IMR-90 (cell line): ENCODE measurements around the gene CACNB2. TPM values are rescaled to one million over a fixed set of nuclear protein-coding genes. Genes with fewer than 3 reads are reported as not detected.
A peak's percentile ranks its signal among the peaks of the same experiment; 100 is the strongest.

Source experiments
- ATAC-seq: fragments of 200-7000 bp; cut with Tn5 transposase; 2 replicates; pipeline ENCODE4 v1.9.1; 2020; ENCODE audit warnings: low read depth, mild to moderate bottlenecking, moderate library complexity
- BruUV-seq: library from RNA; stranded (reverse); fragments of 400-500 nt; replicated peaks from 2 replicates; lab custom pipeline; 2021; lab: Mats Ljungman, UMichigan
- CTCF ChIA-PET: fragments of 300-600 bp; formaldehyde crosslinking; extraction: SDS; loops from one replicate; lab custom pipeline; 2021; ENCODE audit warnings: antibody characterized with exemption; lab: Yijun Ruan, JAX
- POLR2A ChIA-PET: fragments of 300-600 bp; sonication (Branson Sonifier 250); formaldehyde crosslinking; loops from one replicate; lab custom pipeline; 2022; ENCODE audit warnings: antibody characterized with exemption; ENCODE audit not compliant: unreplicated experiment; lab: Charles Lee
- DNase-seq: peaks from one replicate; pipeline ENCODE4 v3.0.0; 2013
- H2AFZ ChIP-seq: replicated peaks from 2 replicates; pipeline ENCODE3; 2013; ENCODE audit warnings: low read length, mild to moderate bottlenecking; ENCODE audit not compliant: poor library complexity
- H2AK5ac ChIP-seq: 2 replicates; pipeline ENCODE4 v1.6.1; 2013; ENCODE audit warnings: low read depth, low read length, inconsistent platforms
- H2AK9ac ChIP-seq: replicated peaks from 2 replicates; pipeline ENCODE3; 2013; ENCODE audit warnings: mild to moderate bottlenecking, low read depth, low read length, moderate library complexity; ENCODE audit not compliant: poor library complexity
- H2BK120ac ChIP-seq: 2 replicates; pipeline ENCODE4 v1.6.1; 2013; ENCODE audit warnings: low read depth, low read length, inconsistent platforms
- H2BK15ac ChIP-seq: 3 replicates; pipeline ENCODE4 v1.6.1; 2013; ENCODE audit warnings: low read depth, low read length, inconsistent platforms
- H2BK20ac ChIP-seq: 2 replicates; pipeline ENCODE4 v1.6.1; 2013; ENCODE audit warnings: low read depth, mild to moderate bottlenecking, inconsistent platforms, low read length, moderate library complexity
- H2BK5ac ChIP-seq: 2 replicates; pipeline ENCODE4 v1.6.1; 2013; ENCODE audit warnings: mild to moderate bottlenecking, low read depth, low read length, inconsistent platforms; ENCODE audit not compliant: poor library complexity, severe bottlenecking
- H3K14ac ChIP-seq: replicated peaks from 2 replicates; pipeline ENCODE4 v1.6.1; 2013; ENCODE audit warnings: low read depth, low read length, inconsistent platforms
- H3K18ac ChIP-seq: 2 replicates; pipeline ENCODE4 v1.6.1; 2013; ENCODE audit warnings: low read depth, low read length, control low read depth
- H3K23ac ChIP-seq: 2 replicates; pipeline ENCODE4 v1.6.1; 2013; ENCODE audit warnings: low read depth, low read length, inconsistent platforms
- H3K27ac ChIP-seq: 2 replicates; pipeline ENCODE4 v1.5.1; 2013; ENCODE audit warnings: mild to moderate bottlenecking, control low read depth, low read length; ENCODE audit not compliant: insufficient read depth
- H3K27me3 ChIP-seq: 2 replicates; pipeline ENCODE4 v1.6.1; 2013; ENCODE audit warnings: low read length; ENCODE audit not compliant: control insufficient read depth, insufficient read depth
- H3K36me3 ChIP-seq: 2 replicates; pipeline ENCODE4 v1.6.1; 2013; ENCODE audit warnings: low read length, mixed read lengths; ENCODE audit not compliant: control insufficient read depth, insufficient read depth
- H3K4ac ChIP-seq: 2 replicates; pipeline ENCODE4 v1.6.1; 2013; ENCODE audit warnings: low read depth, low read length, inconsistent platforms
- H3K4me1 ChIP-seq: 2 replicates; pipeline ENCODE4 v1.6.1; 2013; ENCODE audit warnings: low read length, mixed read lengths; ENCODE audit not compliant: control insufficient read depth, insufficient read depth
- H3K4me2 ChIP-seq: 2 replicates; pipeline ENCODE4 v1.6.1; 2013; ENCODE audit warnings: low read depth, mild to moderate bottlenecking, control low read depth, low read length, moderate library complexity
- H3K4me3 ChIP-seq: 2 replicates; pipeline ENCODE4 v1.5.1; 2013; ENCODE audit warnings: low read depth, mild to moderate bottlenecking, control low read depth, low read length, moderate library complexity; ENCODE audit not compliant: insufficient read depth
- H3K56ac ChIP-seq: 2 replicates; pipeline ENCODE4 v1.6.1; 2013; ENCODE audit warnings: low read length, inconsistent platforms; ENCODE audit not compliant: insufficient read depth; ENCODE audit errors: extremely low read depth
- H3K79me1 ChIP-seq, 2 experiments: 2 replicates each; pipeline ENCODE4 v1.6.1; 2013; ENCODE audit warnings: low read length in 2 of 2, inconsistent platforms in 1 of 2, low read depth in 1 of 2
- H3K9ac ChIP-seq: 2 replicates; pipeline ENCODE4 v1.6.1; 2013; ENCODE audit warnings: low read depth, low read length, control low read depth
- H3K9me1 ChIP-seq: 2 replicates; pipeline ENCODE4 v1.6.1; 2013; ENCODE audit warnings: low read length, inconsistent platforms; ENCODE audit not compliant: insufficient read depth
- H3K9me3 ChIP-seq: 2 replicates; pipeline ENCODE4 v1.6.1; 2013; ENCODE audit warnings: low read length; ENCODE audit not compliant: control insufficient read depth, insufficient read depth
- H4K20me1 ChIP-seq: 2 replicates; pipeline ENCODE4 v1.6.1; 2013; ENCODE audit warnings: low read length, inconsistent platforms; ENCODE audit not compliant: insufficient read depth
- H4K5ac ChIP-seq: 2 replicates; pipeline ENCODE4 v1.6.1; 2013; ENCODE audit warnings: mild to moderate bottlenecking, low read depth, low read length, control low read depth
- H4K8ac ChIP-seq, 2 experiments: 2 replicates each; pipeline ENCODE4 v1.6.1; 2013; ENCODE audit warnings: low read depth in 2 of 2, low read length in 2 of 2, control low read depth in 1 of 2, inconsistent platforms in 1 of 2
- H4K91ac ChIP-seq: 2 replicates; pipeline ENCODE4 v1.6.1; 2013; ENCODE audit warnings: low read depth, low read length, inconsistent platforms; ENCODE audit not compliant: insufficient read depth
- BHLHE40 ChIP-seq: fragments of 150-350 bp; IDR thresholded peaks from 2 replicates; pipeline ENCODE4 v1.6.1; 2016; ENCODE audit warnings: mild to moderate bottlenecking, low read depth, low read length
- CHD1 ChIP-seq: IDR thresholded peaks from 2 replicates; pipeline ENCODE4 v1.6.1; 2012; ENCODE audit warnings: low read depth, low read length, improper control_type of control experiment
- MAFK ChIP-seq: IDR thresholded peaks from 2 replicates; pipeline ENCODE4 v1.6.1; 2012; ENCODE audit warnings: low read depth, low read length, improper control_type of control experiment
- MAZ ChIP-seq: IDR thresholded peaks from 2 replicates; pipeline ENCODE4 v1.6.1; 2012; ENCODE audit warnings: low read depth, mild to moderate bottlenecking, low read length, improper control_type of control experiment, moderate library complexity, borderline replicate concordance
- NFE2L2 ChIP-seq: fragments of 150-350 bp; IDR thresholded peaks from 2 replicates; pipeline ENCODE4 v1.6.1; 2016; ENCODE audit warnings: low read depth, mild to moderate bottlenecking, low read length
- RAD21 ChIP-seq: IDR thresholded peaks from 2 replicates; pipeline ENCODE4 v1.6.1; 2012; ENCODE audit warnings: low read length, improper control_type of control experiment
- SMC3 ChIP-seq: fragments of 150-350 bp; IDR thresholded peaks from 2 replicates; pipeline ENCODE4 v1.6.1; 2016; ENCODE audit warnings: low read depth, mild to moderate bottlenecking, antibody characterized with exemption, low read length, moderate library complexity
- WGBS, 2 experiments: methylation state at CpG; one replicate each; pipeline versions ENCODE4 v1.1.5 to v1.1.7; 2013; ENCODE audit warnings: missing lambda C conversion rate in 2 of 2; ENCODE audit not compliant: insufficient read length in 1 of 2; ENCODE audit errors: extremely low coverage in 2 of 2; 5-methylcytosine and 5-hydroxymethylcytosine counted together
- dilution Hi-C: fragments of 300-500 bp; cut with HindIII; formaldehyde crosslinking; loops from one replicate; pipeline ENCODE4 v1.14.3; 2018; ENCODE audit warnings: low sequenced_read_pairs; ENCODE audit not compliant: unreplicated experiment
- in situ Hi-C: fragments of 300-500 bp; cut with MboI; formaldehyde crosslinking; loops from 3 replicates; pipeline ENCODE4 v1.14.3; 2019; ENCODE audit warnings: low sequenced_read_pairs, inconsistent platforms, mixed read lengths
- intact Hi-C: fragments of 100-400 bp; cut with micrococcal nuclease; formaldehyde crosslinking; loops from 2 replicates; pipeline ENCODE4 v1.10.0; 2022
- polyA plus RNA-seq, 3 experiments: library from polyadenylated mRNA; depleted of rRNA; stranded (reverse); fragments of >200 nt; gene quantifications; 2 replicates each; pipeline ENCODE4 v1.2.3, GENCODE V29; 2012; ENCODE audit warnings: low replicate concordance in 1 of 3
- total RNA-seq: library from RNA; depleted of rRNA; stranded (reverse); fragments of >200 nt; gene quantifications from 2 replicates; pipeline ENCODE4 v1.2.3, GENCODE V29; 2012

The CACNB2 gene
- total and polyA plus RNA-seq, 2 of the 4 experiments (the other 2 are of a cell fraction): 0.36 TPM

DNA sequence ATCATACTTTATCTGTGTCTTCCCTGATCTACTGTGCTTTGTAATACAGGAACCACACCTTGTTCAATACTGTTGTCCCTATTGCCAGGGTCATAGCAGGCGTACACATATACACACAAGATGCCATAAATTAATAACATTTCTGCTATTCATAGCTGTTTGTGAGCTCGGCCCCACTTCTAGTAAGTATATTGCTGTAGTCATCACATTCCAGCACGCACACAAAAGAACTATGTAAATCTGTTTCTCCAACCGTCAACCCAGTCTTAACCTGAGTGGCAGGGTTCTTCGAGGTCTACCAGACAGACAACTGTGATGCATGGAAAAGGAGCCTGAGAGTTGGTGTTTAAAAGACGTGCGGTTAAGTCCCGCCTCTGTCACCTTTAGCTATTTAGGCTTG lies 5.7 kb upstream of the CACNB2 start:
- no peak for DNase-seq

More for the DNA sequence above, 5.7 kb upstream of the CACNB2 start:
- Histone ChIP-seq H3K4me1 (no peaks in the 10 kb centered on the region), H3K79me1 (no peaks in the 10 kb centered on the region), H2BK15ac (no peak overlapping the region), H2AFZ (no peak overlapping the region), H3K4me3 (no peak overlapping the region), H2BK5ac (no peak overlapping the region), H3K27me3 (peaks cover 15% of the 10 kb centered on the region), H3K18ac (no peak overlapping the region), H3K9me3 (no peaks in the 10 kb centered on the region), H2BK20ac (no peak overlapping the region), H2BK120ac (no peak overlapping the region), H2AK5ac (no peak overlapping the region), H3K4me2 (no peak overlapping the region), H4K8ac (no peak overlapping the region), H3K36me3 (no peaks in the 10 kb centered on the region), H3K14ac (no peak overlapping the region), H3K9ac (no peak overlapping the region), H4K91ac (no peak overlapping the region), H3K9me1 (no peaks in the 10 kb centered on the region), H3K4ac (no peak overlapping the region), H3K23ac (no peak overlapping the region), H3K56ac (no peak overlapping the region), H3K27ac (no peak overlapping the region), H4K20me1 (no peaks in the 10 kb centered on the region), H2AK9ac (no peak overlapping the region), H4K5ac (no peak overlapping the region)
- in situ Hi-C loops (no loop called here), dilution Hi-C loops (no loop called here), intact Hi-C loops (no loop called here)
- POLR2A ChIA-PET: interaction anchor here (0.6 kb wide), 1 partner anchor 69 kb away, joined by 3 read pairs; no protein-coding TSS in a partner anchor
- ATAC-seq: no peak
- TF ChIP-seq RAD21 (no peak), CHD1 (no peak), NFE2L2 (no peak), BHLHE40 (no peak), SMC3 (no peak), MAFK (peak; percentile 56), MAZ (no peak)
- BruUV-seq: no TSS peak
- no CpG with 5 or more reads among the region's 8 CpGs for WGBS, 2 experiments
- CTCF ChIA-PET: no interaction called here
